Keratinocyte (primary cell): ENCODE measurements around the gene LGALS7. TPM values are rescaled to one million over a fixed set of nuclear protein-coding genes. Genes with fewer than 3 reads are reported as not detected.

Experiments used
- DNase-seq: peaks from one replicate; pipeline ENCODE4 v3.0.0-alpha.2; 2011; ENCODE audit warnings: low read depth, missing footprints, low spot score
- FAIRE-seq: peaks from 2 replicates; lab custom pipeline; 2011; peaks lifted over from hg19 to GRCh38; lab: Jason Lieb, UNC
- H2AFZ ChIP-seq: 2 replicates; pipeline ENCODE4 v1.6.0; 2012; ENCODE audit warnings: low read length, control low read depth, inconsistent platforms; ENCODE audit not compliant: control insufficient read depth
- H3K27ac ChIP-seq: 2 replicates; pipeline ENCODE4 v1.5.1; 2011; ENCODE audit warnings: low read length; ENCODE audit not compliant: control insufficient read depth, insufficient read depth
- H3K27me3 ChIP-seq: 3 replicates; pipeline ENCODE4 v1.6.0; 2011; ENCODE audit warnings: low read length; ENCODE audit not compliant: control insufficient read depth, insufficient read depth; ENCODE audit errors: extremely low read depth
- H3K36me3 ChIP-seq, 2 experiments: 2 replicates in 1 of 2; 3 replicates in 1 of 2; pipeline ENCODE4 v1.5.1; 2011; ENCODE audit warnings: low read length in 2 of 2, mild to moderate bottlenecking in 1 of 2; ENCODE audit not compliant: control insufficient read depth in 2 of 2, insufficient read depth in 2 of 2; ENCODE audit errors: extremely low read depth in 1 of 2
- H3K4me1 ChIP-seq: 3 replicates; pipeline ENCODE4 v1.5.1; 2011; ENCODE audit warnings: low read length; ENCODE audit not compliant: control insufficient read depth, insufficient read depth; ENCODE audit errors: extremely low read depth
- H3K4me2 ChIP-seq: 3 replicates; pipeline ENCODE4 v1.6.0; 2011; ENCODE audit warnings: low read depth, low read length; ENCODE audit not compliant: control insufficient read depth, insufficient read depth; ENCODE audit errors: extremely low read depth
- H3K4me3 ChIP-seq, 3 experiments: fragments of 200-600 bp in 1 of 3; sonication (generic) in 1 of 3; 2 replicates in 2 of 3; 3 replicates in 1 of 3; pipeline ENCODE4 v1.5.1; 2011 to 2016; ENCODE audit warnings: low read length in 3 of 3, mild to moderate bottlenecking in 3 of 3, control low read depth in 2 of 3, inconsistent platforms in 1 of 3, low read depth in 1 of 3, mixed read lengths in 1 of 3, mixed run types in 1 of 3, moderate library complexity in 1 of 3; ENCODE audit not compliant: control insufficient read depth in 2 of 3, insufficient read depth in 2 of 3; ENCODE audit errors: extremely low read depth in 1 of 3
- H3K79me2 ChIP-seq: 2 replicates; pipeline ENCODE4 v1.6.0; 2012; ENCODE audit warnings: low read length; ENCODE audit not compliant: control insufficient read depth, insufficient read depth
- H3K9ac ChIP-seq: 3 replicates; pipeline ENCODE4 v1.6.0; 2011; ENCODE audit warnings: low read length; ENCODE audit not compliant: control insufficient read depth, insufficient read depth; ENCODE audit errors: extremely low read depth
- H3K9me1 ChIP-seq: 3 replicates; pipeline ENCODE4 v1.6.0; 2011; ENCODE audit warnings: low read length; ENCODE audit not compliant: control insufficient read depth, insufficient read depth; ENCODE audit errors: extremely low read depth
- H3K9me3 ChIP-seq: 2 replicates; pipeline ENCODE4 v1.5.1; 2012; ENCODE audit warnings: low read depth, low read length; ENCODE audit not compliant: control insufficient read depth
- H4K20me1 ChIP-seq: 3 replicates; pipeline ENCODE4 v1.6.0; 2011; ENCODE audit warnings: low read length; ENCODE audit not compliant: control insufficient read depth, insufficient read depth; ENCODE audit errors: extremely low read depth
- CTCF ChIP-seq, 3 experiments: IDR thresholded peaks in 1 of 3; conservative IDR thresholded peaks in 1 of 3; optimal IDR thresholded peaks in 1 of 3; 2 replicates in 2 of 3; 3 replicates in 1 of 3; pipeline versions ENCODE3 to v1.5.1; 2011; ENCODE audit warnings: low read length in 3 of 3, mild to moderate bottlenecking in 3 of 3, moderate library complexity in 2 of 3, control low read depth in 1 of 3, inconsistent platforms in 1 of 3; ENCODE audit not compliant: insufficient read depth in 2 of 3; ENCODE audit errors: extremely low read depth in 1 of 3
- EZH2 ChIP-seq: IDR thresholded peaks from one replicate; pipeline ENCODE4 v1.6.1; 2012; ENCODE audit warnings: inconsistent platforms, mild to moderate bottlenecking, low read length, moderate library complexity
- dilution Hi-C: fragments of 300-500 bp; cut with MboI; formaldehyde crosslinking; loops from one replicate; pipeline ENCODE4 v1.7.0; 2020; ENCODE audit warnings: low sequenced_read_pairs; ENCODE audit not compliant: extremely low pct_ligation_motif_present
- polyA plus RNA-seq, 5 experiments: library from polyadenylated mRNA; depleted of rRNA in 3 of 5; stranded (reverse) in 3 of 5; stranded (forward) in 1 of 5; unstranded in 1 of 5; fragments of >200 nt; gene quantifications; 1 replicate in 1 of 5; 2 replicates in 3 of 5; 3 replicates in 1 of 5; pipeline versions ENCODE4 v1.2.1 to v1.2.3, GENCODE V29; 2011 to 2012; ENCODE audit warnings: missing spikeins in 2 of 5, low read depth in 1 of 5, low replicate concordance in 1 of 5

LGALS7 gene
- polyA plus RNA-seq, 1 donor (not counting 4 experiments of a cell fraction or from before 2014, with no cell fraction given): 9.1 TPM

- Histone ChIP-seq H3K9me3 (no peaks in the 10 kb centered on the region), H3K27ac (no peak overlapping the region), H3K36me3 (no peaks in the 10 kb centered on the region), H3K9me1 (no peaks in the 10 kb centered on the region), H3K9ac (no peak overlapping the region), H4K20me1 (no peaks in the 10 kb centered on the region), H3K4me3 (no peak overlapping the region), H3K79me2 (no peaks in the 10 kb centered on the region), H3K4me2 (no peak overlapping the region), H2AFZ (no peak overlapping the region), H3K27me3 (no peaks in the 10 kb centered on the region), H3K4me1 (no peaks in the 10 kb centered on the region)
- TF ChIP-seq EZH2 (no peak), CTCF (optimal IDR thresholded peaks at IDR 0.05 in 1 of 3, IDR thresholded peaks at IDR 0.05 in 1 of 3, conservative IDR thresholded peaks at IDR 0.05 in 1 of 3; ENCODE audit: extremely low read depth in 1 of 3, insufficient read depth in 2 of 3, low read length in 3 of 3) (no peak)
- DNase-seq (no peak), FAIRE-seq (no peak)
- dilution Hi-C loops: no loop called here
These were observed 28.0 kb downstream of the LGALS7 start for GRCh38 chr19:38745316-38745715.

DNA sequence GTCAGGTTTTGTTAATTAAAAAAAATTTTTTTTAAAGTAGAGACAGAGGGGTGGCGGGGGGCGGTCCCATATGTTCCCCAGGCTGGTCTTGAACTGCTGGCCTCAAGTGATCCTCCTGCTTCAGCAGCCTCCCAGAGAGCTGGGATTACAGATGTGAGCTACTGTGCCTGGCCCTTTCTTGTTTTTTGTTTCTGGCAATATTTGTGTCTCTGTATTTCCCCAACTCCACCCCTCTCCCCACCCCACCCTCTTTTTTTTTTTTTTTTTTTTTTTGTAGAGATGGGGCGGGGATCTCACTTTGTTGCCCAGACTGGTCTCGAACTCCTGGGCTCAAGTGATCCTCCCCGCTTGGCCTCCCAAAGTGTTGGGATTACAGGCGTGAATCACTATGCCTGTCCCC, 28.4 kb downstream of the LGALS7 start:
- Histone ChIP-seq H3K9ac (no peak overlapping the region), H3K9me1 (no peaks in the 10 kb centered on the region), H2AFZ (no peak overlapping the region), H3K79me2 (no peaks in the 10 kb centered on the region), H3K36me3 (no peaks in the 10 kb centered on the region), H3K9me3 (no peaks in the 10 kb centered on the region), H3K4me3 (no peak overlapping the region), H3K27me3 (no peaks in the 10 kb centered on the region), H3K4me2 (no peak overlapping the region), H3K4me1 (peaks cover under 1% of the 10 kb centered on the region), H3K27ac (no peak overlapping the region), H4K20me1 (no peaks in the 10 kb centered on the region)
- no peak for FAIRE-seq
- dilution Hi-C loops: no loop called here
- TF ChIP-seq CTCF (optimal IDR thresholded peaks at IDR 0.05 in 1 of 3, IDR thresholded peaks at IDR 0.05 in 1 of 3, conservative IDR thresholded peaks at IDR 0.05 in 1 of 3; ENCODE audit: extremely low read depth in 1 of 3, insufficient read depth in 2 of 3, low read length in 3 of 3) (no peak), EZH2 (no peak)
- DNase-seq: no peak
